ENCODE data around the gene MIA2.

GRCh38 chr14:39364509-39364908 is 130.8 kb downstream of the MIA2 start:
- TF ChIP-seq CTCF (IDR thresholded peaks at IDR 0.05) (no peak), POLR2A (IDR thresholded peaks at IDR 0.05) (no peak)

All from body of pancreas (tissue), 4 donors.